ENCODE results near the gene SERPIND1.
"Not testable (repeated sequence)": the region's sequence is repeated elsewhere in the genome, so short reads cannot be mapped to it uniquely, and the experiment has no call there.

The SERPIND1 gene

DNA sequence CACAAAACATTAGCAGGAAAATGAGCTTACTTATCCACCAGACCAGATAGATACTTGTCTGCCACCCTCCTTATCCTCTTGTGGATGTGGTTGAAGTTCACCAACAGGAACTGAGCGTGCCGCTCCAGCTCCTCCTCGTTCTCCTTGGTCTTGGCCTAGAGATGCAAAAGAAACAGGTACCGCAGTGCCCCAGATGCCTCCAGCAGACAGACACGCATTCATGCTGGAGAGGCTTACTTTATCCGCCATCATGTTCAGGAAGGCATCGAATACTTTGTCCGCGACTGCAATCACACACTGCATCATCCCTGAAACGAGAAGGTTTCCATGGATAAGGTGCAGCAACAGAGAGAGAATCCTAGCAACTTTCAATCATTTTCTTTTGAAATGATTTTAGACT, 21.0 kb upstream of the SERPIND1 start:
- TF ChIP-seq POLR2A (IDR thresholded peaks at IDR 0.05; ENCODE audit: low read depth, low read length), result no peak
- DNase-seq (ENCODE audit: insufficient read length, low spot score), result no peak
- FAIRE-seq, result no peak

DNA sequence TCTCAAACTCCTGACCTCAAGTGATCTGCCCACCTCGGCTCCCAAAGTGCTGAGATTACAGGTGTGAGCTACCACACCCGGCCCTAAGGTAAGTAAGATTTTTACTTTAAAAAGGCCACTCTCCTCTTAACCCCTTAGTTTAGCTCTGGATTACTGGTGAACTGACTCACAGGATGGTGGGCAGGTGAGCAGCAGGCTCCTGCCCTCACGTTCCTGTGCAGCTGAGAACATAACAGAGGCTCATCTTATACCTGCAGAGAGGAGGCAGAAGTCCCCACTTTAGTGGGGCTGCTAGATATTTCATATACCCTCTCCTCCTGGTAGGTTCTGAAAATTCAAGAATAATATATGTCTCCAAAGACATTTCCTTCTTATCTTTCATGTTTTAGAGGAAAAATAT, 17.1 kb upstream of the SERPIND1 start:
- DNase-seq (ENCODE audit: insufficient read length, low spot score), result no peak
- no peak for FAIRE-seq
- TF ChIP-seq POLR2A (IDR thresholded peaks at IDR 0.05; ENCODE audit: low read depth, low read length), result no peak

DNA sequence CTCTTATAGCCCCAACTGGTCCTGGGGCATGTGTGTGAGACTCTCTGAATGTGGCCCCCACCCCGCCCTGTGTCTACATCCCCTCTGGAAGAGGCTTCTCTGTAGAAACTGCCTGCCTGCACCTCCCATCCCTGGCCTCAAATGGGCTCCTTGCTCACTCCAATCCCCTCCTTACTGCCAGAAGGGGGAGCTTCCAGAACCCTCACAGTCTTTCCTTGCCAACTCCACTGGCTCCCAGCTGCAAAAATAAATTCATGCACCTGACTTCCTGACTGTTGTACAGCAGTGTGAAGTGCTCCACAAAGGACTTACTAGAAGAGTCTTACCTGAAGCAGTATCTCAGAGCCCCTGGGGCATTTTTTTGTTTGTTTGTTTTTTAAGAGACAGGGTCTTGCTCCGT, 15.2 kb upstream of the SERPIND1 start:
- FAIRE-seq (no peak), DNase-seq (ENCODE audit: insufficient read length, low spot score) (no peak)
- TF ChIP-seq POLR2A (IDR thresholded peaks at IDR 0.05; ENCODE audit: low read depth, low read length), result no peak

DNA sequence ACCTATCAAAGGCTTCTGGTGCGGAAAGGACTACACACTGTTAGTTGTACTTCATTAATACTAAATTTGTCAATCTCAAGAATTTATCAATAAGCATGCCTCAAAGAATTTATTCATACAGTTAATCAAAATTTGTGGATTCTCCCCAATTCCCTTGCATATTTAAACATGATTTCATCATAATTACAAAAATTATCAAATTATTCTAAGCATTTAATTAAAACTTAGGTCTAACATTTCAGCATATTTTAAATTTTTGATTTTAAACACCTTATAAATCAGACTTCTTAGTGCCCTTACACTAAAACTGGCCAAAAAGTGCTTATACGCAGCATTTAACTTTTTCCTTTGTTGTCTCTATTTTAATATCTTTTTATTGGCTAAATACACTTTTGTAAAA, 13.8 kb upstream of the SERPIND1 start:
- FAIRE-seq (no peak), DNase-seq (ENCODE audit: insufficient read length, low spot score) (no peak)
- no peak for TF ChIP-seq POLR2A (IDR thresholded peaks at IDR 0.05; ENCODE audit: low read depth, low read length)

DNA sequence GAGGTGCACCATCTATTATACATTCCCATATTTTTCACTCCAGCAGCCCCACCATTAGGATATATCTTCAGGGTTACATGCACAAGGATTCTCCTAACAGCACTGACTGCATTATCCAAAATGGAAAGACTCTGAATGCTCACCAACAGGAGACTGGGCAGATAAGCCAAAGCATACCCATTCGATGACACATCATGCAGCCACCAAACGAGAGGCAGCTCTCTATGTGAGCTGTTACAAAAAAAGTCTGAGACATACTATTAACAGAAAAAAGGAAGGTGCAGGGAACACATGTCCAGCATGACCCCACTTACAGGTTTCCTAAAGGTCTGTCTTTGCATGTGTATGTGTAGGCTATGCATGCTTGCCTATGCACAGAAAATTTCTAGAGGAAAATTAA, 12.4 kb upstream of the SERPIND1 start:
- FAIRE-seq, result no peak
- no peak for DNase-seq (ENCODE audit: insufficient read length, low spot score)
- TF ChIP-seq POLR2A (IDR thresholded peaks at IDR 0.05; ENCODE audit: low read depth, low read length), result no peak

DNA sequence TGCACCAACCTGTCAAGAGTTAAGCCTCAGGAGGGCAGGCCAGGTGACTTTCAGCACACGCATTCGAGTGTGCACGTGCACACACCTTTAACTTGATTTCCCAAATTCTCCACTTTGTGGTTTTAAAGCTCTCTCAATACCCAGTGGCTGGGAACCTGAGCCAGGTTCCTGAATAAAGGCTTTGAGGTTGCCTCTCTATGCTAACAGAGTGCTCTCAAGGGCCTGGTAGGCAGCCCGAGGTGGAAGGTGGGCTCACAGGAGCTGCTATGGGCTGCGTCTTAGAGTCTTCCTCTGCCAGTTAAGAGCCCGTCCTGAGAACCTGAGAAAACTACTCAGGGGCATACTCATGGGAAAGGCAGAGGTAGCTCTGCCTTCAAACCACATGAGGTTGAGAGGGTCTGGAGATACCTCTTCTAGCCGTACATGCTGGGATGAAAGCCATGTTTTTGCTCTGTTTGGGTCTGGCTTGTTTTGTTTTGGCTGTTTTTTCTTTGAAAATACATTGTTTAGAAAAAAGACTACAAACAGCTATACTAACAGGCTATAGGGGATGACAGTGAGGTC, 11.6 kb upstream of the SERPIND1 start:
- no peak for TF ChIP-seq POLR2A (IDR thresholded peaks at IDR 0.05; ENCODE audit: low read depth, low read length)
- no peak for FAIRE-seq
- no peak for DNase-seq (ENCODE audit: insufficient read length, low spot score)

DNA sequence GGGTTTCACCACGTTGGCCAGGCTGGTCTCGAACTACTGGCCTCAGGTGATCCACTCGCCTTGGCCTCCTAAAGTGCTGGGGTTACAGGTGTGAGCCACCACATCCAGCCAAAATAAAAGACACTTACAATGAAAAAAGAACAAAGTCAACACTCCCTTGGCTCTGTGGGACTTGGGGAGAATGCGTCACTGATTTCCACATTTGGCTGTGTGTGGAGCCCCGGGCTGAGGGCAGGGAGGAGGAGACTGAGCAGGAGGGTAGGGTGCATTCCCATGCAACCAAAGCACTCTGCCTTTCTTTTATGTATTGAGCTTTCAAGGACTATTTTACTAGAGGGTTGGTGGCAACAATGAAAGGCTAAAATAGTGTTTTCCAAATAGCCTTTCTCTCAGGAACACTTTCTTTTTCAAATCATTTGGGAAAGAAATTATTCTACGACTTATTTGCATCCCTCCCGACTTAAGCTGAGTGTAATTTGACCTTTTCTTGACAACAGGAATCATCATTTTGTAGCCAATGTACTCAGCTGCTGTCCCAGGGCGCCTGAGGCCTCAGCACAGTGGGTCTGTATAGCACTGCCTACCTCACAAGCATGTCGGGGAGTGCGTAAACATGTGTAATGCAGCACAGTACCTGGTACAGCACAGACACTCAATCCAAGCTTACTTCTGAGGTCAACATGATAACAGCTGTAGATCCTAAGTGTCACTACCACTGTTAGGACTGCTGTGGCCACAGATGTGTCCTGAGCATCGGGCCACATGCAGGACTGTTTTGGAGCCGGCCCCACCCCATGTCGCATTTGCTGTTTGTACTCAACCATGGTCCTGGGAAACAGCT, 10.1 kb upstream of the SERPIND1 start:
- no peak for FAIRE-seq
- TF ChIP-seq POLR2A (IDR thresholded peaks at IDR 0.05; ENCODE audit: low read depth, low read length), result no peak
- DNase-seq (ENCODE audit: insufficient read length, low spot score), result no peak

DNA sequence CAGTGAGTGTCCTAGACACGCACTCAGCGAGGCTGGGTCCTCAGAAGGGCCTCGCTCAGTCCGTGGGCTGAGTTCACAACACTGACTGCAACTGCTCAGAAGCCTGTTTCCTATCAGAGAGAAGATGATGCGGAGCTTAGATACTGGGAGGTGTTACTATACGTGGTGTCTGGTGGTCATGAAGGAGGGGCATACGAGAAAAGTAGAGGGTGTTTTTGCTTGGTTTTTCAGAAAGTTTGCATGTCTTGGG, 9.5 kb upstream of the SERPIND1 start:
- FAIRE-seq (no peak), DNase-seq (ENCODE audit: insufficient read length, low spot score) (no peak)
- no peak for TF ChIP-seq POLR2A (IDR thresholded peaks at IDR 0.05; ENCODE audit: low read depth, low read length)

DNA sequence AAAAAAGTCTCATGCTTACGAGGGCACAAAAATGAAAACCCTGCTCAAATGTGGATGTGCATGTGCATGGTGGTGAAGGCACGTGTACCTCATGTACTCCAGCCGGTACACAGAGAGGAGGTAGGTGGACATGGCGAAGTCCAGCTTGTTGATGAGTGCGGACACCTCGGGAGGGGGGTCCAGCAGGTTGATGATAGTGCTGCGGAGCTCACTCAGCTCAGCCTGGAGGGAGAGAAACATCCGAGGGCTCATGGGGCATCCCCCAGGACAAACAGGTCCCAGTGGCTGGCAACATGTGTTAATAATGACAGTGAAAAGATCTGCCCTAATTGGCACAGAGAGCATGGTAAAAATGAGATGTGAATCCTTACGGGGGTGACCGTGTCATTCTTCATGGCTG, 9.2 kb upstream of the SERPIND1 start:
- no peak for FAIRE-seq
- DNase-seq (ENCODE audit: insufficient read length, low spot score), result no peak
- no peak for TF ChIP-seq POLR2A (IDR thresholded peaks at IDR 0.05; ENCODE audit: low read depth, low read length)

DNA sequence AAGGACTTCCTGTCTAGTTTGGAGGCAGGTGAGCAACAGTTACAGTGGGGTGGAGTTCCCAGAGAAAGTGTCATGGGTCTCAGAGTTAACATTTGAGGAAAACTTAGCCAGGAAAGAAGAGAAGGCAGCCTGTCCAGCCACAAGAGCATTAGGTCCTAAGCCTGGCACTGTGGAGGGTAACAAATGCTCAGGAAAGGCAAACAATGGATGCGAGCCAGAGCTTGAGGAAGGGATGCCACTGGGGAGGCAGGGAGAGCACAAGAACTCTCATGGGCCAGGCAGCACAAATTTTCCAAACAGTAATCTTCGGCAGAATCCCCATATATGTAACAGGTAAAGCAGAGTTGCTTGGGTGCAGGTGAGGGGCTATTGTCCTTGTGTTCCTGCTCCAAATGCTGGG, 8.0 kb upstream of the SERPIND1 start:
- TF ChIP-seq POLR2A (IDR thresholded peaks at IDR 0.05; ENCODE audit: low read depth, low read length), result no peak

DNA sequence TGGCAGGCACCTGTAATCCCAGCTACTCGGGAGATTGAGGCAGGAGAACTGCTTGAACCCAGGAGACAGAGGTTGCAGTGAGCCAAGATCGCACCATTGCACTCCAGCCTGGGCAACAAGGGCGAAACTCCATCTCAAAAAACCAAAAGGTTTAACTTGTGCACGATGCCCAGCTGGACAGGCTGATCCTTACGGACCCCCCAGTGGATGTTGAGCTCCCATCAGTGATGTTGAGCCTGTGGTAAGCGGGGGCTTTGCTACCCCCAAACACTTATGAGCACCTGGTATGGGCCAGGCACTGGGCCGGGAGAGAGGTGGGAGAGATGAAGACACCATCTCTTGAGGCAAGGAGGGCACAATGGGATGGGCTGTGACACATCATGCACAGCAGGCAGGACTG, 7.4 kb upstream of the SERPIND1 start:
- no peak for DNase-seq (ENCODE audit: insufficient read length, low spot score)
- no peak for FAIRE-seq
- no peak for TF ChIP-seq POLR2A (IDR thresholded peaks at IDR 0.05; ENCODE audit: low read depth, low read length)

More for the DNA sequence above, 8.0 kb upstream of the SERPIND1 start:
- DNase-seq (ENCODE audit: insufficient read length, low spot score) (no peak), FAIRE-seq (no peak)

DNA sequence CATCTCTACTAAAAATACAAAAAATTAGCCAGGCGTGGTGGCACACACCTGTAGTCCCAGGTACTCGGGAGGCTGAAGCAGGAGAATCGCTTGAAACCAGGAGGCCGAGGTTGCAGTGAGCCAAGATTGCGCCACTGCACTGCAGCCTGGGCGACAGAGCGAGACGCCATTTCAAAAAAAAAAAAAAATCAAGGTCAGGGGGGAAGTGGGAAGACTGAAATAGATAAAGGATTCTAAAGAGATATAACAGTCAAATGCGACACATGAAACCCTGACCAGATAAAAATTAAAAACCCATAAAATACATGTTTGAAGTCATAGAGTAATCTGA, 4.5 kb upstream of the SERPIND1 start:
- FAIRE-seq; DNase-seq (ENCODE audit: insufficient read length, low spot score): not testable (repeated sequence)

DNA sequence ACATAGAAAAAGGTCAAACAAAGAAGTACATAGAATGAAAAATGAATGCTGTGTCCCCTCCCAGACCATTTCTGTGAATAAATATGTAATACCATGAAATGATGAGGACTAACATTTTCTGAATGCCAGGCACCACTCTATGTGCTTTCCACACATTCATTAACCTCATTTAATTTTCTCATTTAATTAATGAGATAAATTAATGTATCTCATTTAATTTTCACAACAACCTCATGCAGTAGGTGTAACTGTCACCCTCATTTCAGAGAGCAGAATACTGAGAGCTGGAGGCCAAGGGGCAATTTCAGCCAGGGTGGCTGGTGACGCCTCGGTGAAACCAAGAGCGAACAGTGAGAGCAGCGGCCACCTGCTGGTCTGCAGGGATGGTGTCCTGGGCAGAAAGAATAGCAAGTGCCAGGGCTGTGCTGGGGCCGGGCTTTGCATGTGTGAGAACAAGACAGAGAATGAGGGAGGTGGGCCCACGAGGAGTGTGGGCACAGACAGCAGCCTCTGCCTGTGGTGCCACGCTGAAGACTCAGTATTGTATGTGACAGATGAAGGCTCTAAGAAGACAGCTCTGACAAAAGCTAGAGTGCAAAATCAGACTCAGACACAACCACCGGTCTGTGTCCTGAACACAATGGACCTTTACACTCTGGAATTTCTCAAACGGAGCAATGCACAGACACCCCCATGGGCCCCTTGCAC, 1.8 kb upstream of the SERPIND1 start:
- TF ChIP-seq POLR2A (IDR thresholded peaks at IDR 0.05; ENCODE audit: low read depth, low read length), result no peak
- DNase-seq (ENCODE audit: insufficient read length, low spot score) (no peak), FAIRE-seq (no peak)

DNA sequence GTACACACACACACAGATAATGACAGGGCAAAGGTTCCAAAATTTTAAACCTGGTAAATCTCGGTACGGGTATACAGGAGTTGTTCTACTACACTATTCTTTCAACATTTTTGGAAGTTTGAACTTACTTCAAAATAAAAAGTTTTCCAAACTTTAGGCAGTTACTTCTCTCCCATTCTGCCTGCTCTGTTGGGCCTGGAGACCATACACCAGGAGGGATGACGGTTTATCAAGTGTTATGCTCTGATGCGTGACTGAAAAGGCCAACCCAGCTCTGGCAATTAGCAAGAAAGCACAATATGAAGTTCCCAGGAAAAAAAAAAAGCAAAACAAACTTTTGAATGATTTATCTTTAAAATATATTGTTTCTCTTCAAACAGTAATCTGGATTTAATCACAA, 969 bp downstream of the SERPIND1 start:
- TF ChIP-seq POLR2A (IDR thresholded peaks at IDR 0.05; ENCODE audit: low read depth, low read length), result no peak
- FAIRE-seq, result no peak
- no peak for DNase-seq (ENCODE audit: insufficient read length, low spot score)

DNA sequence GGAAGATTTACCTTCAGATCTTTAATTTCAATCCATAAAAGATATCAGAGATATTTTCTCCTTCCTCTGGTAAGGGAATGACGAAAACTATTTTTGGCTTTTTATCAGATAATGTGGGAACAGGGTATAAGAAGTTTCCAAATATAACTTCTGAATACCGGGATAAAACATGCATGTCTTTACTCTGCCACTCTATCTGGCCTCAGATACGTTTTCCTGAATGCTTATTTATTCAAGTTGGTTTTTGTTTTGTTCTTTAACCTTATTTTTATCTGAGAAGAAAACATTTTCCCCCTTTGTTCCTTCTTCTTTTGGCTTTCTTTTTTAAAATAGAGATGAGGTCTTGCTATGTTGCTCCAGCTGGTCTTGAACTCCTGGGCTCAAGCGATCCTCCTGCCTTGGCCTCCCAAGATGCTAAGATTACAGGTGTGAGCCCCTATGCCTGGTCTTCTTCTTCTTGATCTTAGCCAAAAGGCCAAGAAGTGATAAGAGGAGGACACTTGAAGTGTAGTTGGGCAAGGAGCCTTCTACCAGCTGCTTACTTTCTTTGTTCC, 1.5 kb downstream of the SERPIND1 start:
- no peak for FAIRE-seq
- TF ChIP-seq POLR2A (IDR thresholded peaks at IDR 0.05; ENCODE audit: low read depth, low read length), result no peak
- no peak for DNase-seq (ENCODE audit: insufficient read length, low spot score)

All from H54 (cell line).